HepG2 (cell line): ENCODE data around the gene VWC2L. TPM values are rescaled to one million over a fixed set of nuclear protein-coding genes. Genes with fewer than 3 reads are reported as not detected.

Source experiments
- ATAC-seq: fragments of 200-7000 bp; cut with Tn5 transposase; 3 replicates; pipeline ENCODE4 v1.9.1; 2020; ENCODE audit warnings: mild to moderate bottlenecking, moderate library complexity
- BruUV-seq: library from RNA; stranded (reverse); fragments of 400-500 nt; replicated peaks from 2 replicates; lab custom pipeline; 2021; lab: Mats Ljungman, UMichigan
- CTCF ChIA-PET: fragments of 300-600 bp; formaldehyde crosslinking; extraction: SDS; loops from one replicate; lab custom pipeline; 2021; ENCODE audit warnings: low total read pairs, inconsistent platforms, low intra/inter-chr PET ratio; lab: Yijun Ruan, JAX
- POLR2A ChIA-PET: fragments of 350-600 bp; sonication (Branson Sonifier 250); formaldehyde crosslinking; loops from one replicate; lab custom pipeline; 2020; ENCODE audit warnings: antibody characterized with exemption, inconsistent platforms; lab: Yijun Ruan, JAX
- DNase-seq: peaks from one replicate; pipeline ENCODE4 v3.0.0-alpha.2; 2015; ENCODE audit warnings: low spot score
- FAIRE-seq: peaks from 3 replicates; lab custom pipeline; 2011; peaks lifted over from hg19 to GRCh38; lab: Jason Lieb, UNC
- H2AFZ ChIP-seq: one replicate; pipeline ENCODE4 v1.6.1; 2011; ENCODE audit warnings: low read length, inconsistent platforms
- H3K27ac ChIP-seq: fragments of 300-600 bp; 3 replicates; pipeline ENCODE4 v1.8.0; 2011; ENCODE audit warnings: mixed run types, mild to moderate bottlenecking, mixed read lengths, low read length, inconsistent platforms; ENCODE audit not compliant: insufficient read depth; ENCODE audit errors: extremely low read length
- H3K27me3 ChIP-seq, 2 experiments: fragments of 200-600 bp in 1 of 2; 2 replicates in 1 of 2; 3 replicates in 1 of 2; pipeline versions ENCODE4 v1.6.0 to v1.8.0; 2011; ENCODE audit warnings: low read length in 2 of 2, mild to moderate bottlenecking in 2 of 2, moderate library complexity in 2 of 2, inconsistent platforms in 1 of 2; ENCODE audit not compliant: insufficient read depth in 2 of 2, control insufficient read depth in 1 of 2
- H3K36me3 ChIP-seq, 2 experiments: fragments of 200-600 bp in 1 of 2; replicated peaks in 1 of 2; 2 replicates in 1 of 2; 3 replicates in 1 of 2; pipeline versions ENCODE4 v1.5.1 to v1.8.0; 2011; ENCODE audit warnings: low read length in 2 of 2, inconsistent platforms in 1 of 2; ENCODE audit not compliant: insufficient read depth in 2 of 2, control insufficient read depth in 1 of 2
- H3K4me1 ChIP-seq: 2 replicates; pipeline ENCODE4 v1.5.1; 2012; ENCODE audit warnings: low read length, inconsistent platforms; ENCODE audit not compliant: insufficient read depth
- H3K4me2 ChIP-seq: 2 replicates; pipeline ENCODE4 v1.6.0; 2011; ENCODE audit warnings: low read depth, low read length, inconsistent platforms
- H3K4me3 ChIP-seq, 3 experiments: fragments of 200-600 bp in 1 of 3; sonication (generic), shearing (Covaris generic) in 1 of 3; replicated peaks in 1 of 3; 2 replicates each; pipeline ENCODE4 v1.5.1; 2011 to 2016; ENCODE audit warnings: low read length in 3 of 3, inconsistent platforms in 2 of 3, low read depth in 2 of 3, mild to moderate bottlenecking in 2 of 3, control low read depth in 1 of 3, mixed read lengths in 1 of 3; ENCODE audit not compliant: insufficient read depth in 1 of 3
- H3K79me2 ChIP-seq: one replicate; pipeline ENCODE4 v1.6.1; 2011; ENCODE audit warnings: low read length, inconsistent platforms; ENCODE audit not compliant: insufficient read depth
- H3K9ac ChIP-seq: 2 replicates; pipeline ENCODE4 v1.6.0; 2011; ENCODE audit warnings: mild to moderate bottlenecking, low read depth, low read length, inconsistent platforms; ENCODE audit not compliant: insufficient read depth
- H3K9me3 ChIP-seq: 2 replicates; pipeline ENCODE4 v1.5.1; 2012; ENCODE audit warnings: mild to moderate bottlenecking, low read length
- H4K20me1 ChIP-seq: 2 replicates; pipeline ENCODE4 v1.6.0; 2011; ENCODE audit warnings: inconsistent platforms, mild to moderate bottlenecking, low read length, moderate library complexity; ENCODE audit not compliant: insufficient read depth
- CREM ChIP-seq, 2 experiments: sonication (generic) in 1 of 2; formaldehyde crosslinking in 1 of 2; IDR thresholded peaks; 2 replicates each; pipeline versions ENCODE4 v1.4.0 to v1.6.1; 2016 to 2020; ENCODE audit warnings: antibody characterized with exemption in 1 of 2, mild to moderate bottlenecking in 1 of 2, missing genetic modification reagents in 1 of 2
- HNRNPH1 ChIP-seq: fragments of 200-400 bp; formaldehyde crosslinking; optimal IDR thresholded peaks from 2 replicates; pipeline ENCODE3; 2017; ENCODE audit warnings: mild to moderate bottlenecking, low read depth, low read length
- MTA3 ChIP-seq: sonication (generic); formaldehyde crosslinking; IDR thresholded peaks from 2 replicates; pipeline ENCODE4 v1.4.0; 2020; ENCODE audit warnings: missing genetic modification reagents
- REXO4 ChIP-seq: sonication (generic); formaldehyde crosslinking; IDR thresholded peaks from 2 replicates; pipeline ENCODE4 v1.8.0; 2022; ENCODE audit warnings: missing genetic modification reagents, mild to moderate bottlenecking, borderline replicate concordance
- ZNF34 ChIP-seq: sonication (generic); formaldehyde crosslinking; IDR thresholded peaks from 2 replicates; pipeline ENCODE4 v1.4.0; 2020; ENCODE audit warnings: mild to moderate bottlenecking, missing genetic modification reagents, borderline replicate concordance
- ZNF652 ChIP-seq: IDR thresholded peaks from 2 replicates; pipeline ENCODE4 v1.6.1; 2016; ENCODE audit warnings: low read depth, borderline replicate concordance
- WGBS: methylation state at CpG from one replicate; pipeline ENCODE4 v1.1.6; 2017; ENCODE audit warnings: low lambda C conversion rate; 5-methylcytosine and 5-hydroxymethylcytosine counted together
- in situ Hi-C: cut with HindIII; loops from 2 replicates; pipeline ENCODE4 v1.10.0; 2017; ENCODE audit warnings: low pct_unique_long_range_greater_than_20kb; ENCODE audit not compliant: extremely low pct_ligation_motif_present
- intact Hi-C: fragments of 100-400 bp; cut with micrococcal nuclease; formaldehyde crosslinking; loops from one replicate; pipeline ENCODE4 v1.10.0; 2022; ENCODE audit not compliant: unreplicated experiment
- polyA plus RNA-seq, 8 experiments: library from polyadenylated mRNA; depleted of rRNA in 3 of 8; stranded (reverse) in 7 of 8; unstranded in 1 of 8; fragments of >200 nt; fragmentation: Illumina TruSeq in 4 of 8; extraction: Trizol in 4 of 8; gene quantifications; 2 replicates each; pipeline versions ENCODE4 v1.2.1 to v1.2.3, GENCODE V29; 2011 to 2016; ENCODE audit warnings: low read depth in 4 of 8, missing spikeins in 1 of 8, mixed read lengths in 1 of 8; ENCODE audit not compliant: insufficient read depth in 1 of 8
- total RNA-seq, 5 experiments: library from RNA; depleted of rRNA; stranded (reverse); fragments of >200 nt; fragmentation: Illumina TruSeq; extraction: Trizol; gene quantifications; 2 replicates each; pipeline ENCODE4 v1.2.3, GENCODE V29; 2016; ENCODE audit warnings: low read depth in 1 of 5
- TF ChIP-seq, protein P1 (sequence below): sonication (generic); formaldehyde crosslinking; IDR thresholded peaks from 2 replicates; pipeline ENCODE4 v1.4.0; 2020; ENCODE audit warnings: mild to moderate bottlenecking, missing genetic modification reagents

Gene VWC2L
- total and polyA plus RNA-seq, 2 of the 13 experiments (the other 11 are each of a cell fraction or from before 2014, with no cell fraction given), result not detected

GRCh38 chr2:214542295-214542694 is 131.4 kb downstream of the VWC2L start (continued):
- TF ChIP-seq, protein P1, sequence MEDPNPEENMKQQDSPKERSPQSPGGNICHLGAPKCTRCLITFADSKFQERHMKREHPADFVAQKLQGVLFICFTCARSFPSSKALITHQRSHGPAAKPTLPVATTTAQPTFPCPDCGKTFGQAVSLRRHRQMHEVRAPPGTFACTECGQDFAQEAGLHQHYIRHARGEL (CRISPR knock-in tag), result no peak
- no peak for TF ChIP-seq CREM (IDR thresholded peaks at IDR 0.05)
- no peak for TF ChIP-seq CREM (CRISPR knock-in tag; IDR thresholded peaks at IDR 0.05)
- TF ChIP-seq ZNF652 (CRISPR knock-in tag), result no peak
- no peak for TF ChIP-seq REXO4 (CRISPR knock-in tag)

DNA sequence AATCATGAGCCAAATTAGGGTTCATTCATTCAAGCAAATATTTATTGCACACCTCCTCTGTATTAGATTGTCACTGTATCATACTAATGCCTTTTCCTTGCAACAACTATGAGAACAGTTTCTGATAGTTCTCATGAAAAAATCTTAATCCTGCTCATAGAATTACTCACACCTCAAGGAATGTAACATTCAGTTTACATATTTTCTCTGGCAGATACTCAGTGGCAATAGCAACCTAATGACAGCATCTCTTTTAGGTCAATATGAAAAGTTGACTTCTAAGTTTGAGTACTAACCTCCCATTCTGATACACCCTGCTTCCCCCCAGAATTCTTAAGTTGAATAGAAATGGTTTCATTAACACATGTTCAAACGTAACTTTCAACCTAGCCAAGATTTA is 132.0 kb downstream of the VWC2L start:
- no peak for DNase-seq
- ChIA-PET POLR2A (no interaction called here), CTCF (no interaction called here)
- intact Hi-C loops, result no loop called here
- no TSS peak for BruUV-seq
- Histone ChIP-seq H3K27ac (no peak overlapping the region), H3K4me1 (no peaks in the 10 kb centered on the region), H3K4me3 (no peak overlapping the region), H3K9ac (no peak overlapping the region), H3K27me3 (no peaks in the 10 kb centered on the region), H3K36me3 (no peaks in the 10 kb centered on the region), H3K4me2 (no peak overlapping the region), H3K79me2 (no peaks in the 10 kb centered on the region), H4K20me1 (no peaks in the 10 kb centered on the region), H2AFZ (no peak overlapping the region), H3K9me3 (no peaks in the 10 kb centered on the region)
- FAIRE-seq, result no peak
- in situ Hi-C loops, result no loop called here
- 2% methylated on average over 1 of the region's 1 CpG for WGBS
- TF ChIP-seq MTA3 (CRISPR knock-in tag) (no peak), ZNF34 (CRISPR knock-in tag) (no peak), HNRNPH1 (no peak)
- ATAC-seq, result no peak
